Peyer's patch (tissue), 4 donors: ENCODE measurements around the gene NMRK1.

Experiments
- POLR2A ChIP-seq, 2 donors: fragments of 450-650 bp; IDR thresholded peaks; one replicate each; pipeline ENCODE4 v1.5.1; 2017; ENCODE audit warnings: antibody characterized with exemption in 2 of 2, mild to moderate bottlenecking in 2 of 2, moderate library complexity in 2 of 2
- TF ChIP-seq, protein P1 (sequence below), 6 experiments: fragments of 450-650 bp in 4 of 6; fragments of 200-600 bp in 2 of 6; sonication (generic) in 1 of 6; IDR thresholded peaks; one replicate each; pipeline ENCODE4 v1.5.1; 2017 to 2019; ENCODE audit warnings: antibody characterized with exemption in 6 of 6, mild to moderate bottlenecking in 3 of 6, moderate library complexity in 1 of 6

DNA sequence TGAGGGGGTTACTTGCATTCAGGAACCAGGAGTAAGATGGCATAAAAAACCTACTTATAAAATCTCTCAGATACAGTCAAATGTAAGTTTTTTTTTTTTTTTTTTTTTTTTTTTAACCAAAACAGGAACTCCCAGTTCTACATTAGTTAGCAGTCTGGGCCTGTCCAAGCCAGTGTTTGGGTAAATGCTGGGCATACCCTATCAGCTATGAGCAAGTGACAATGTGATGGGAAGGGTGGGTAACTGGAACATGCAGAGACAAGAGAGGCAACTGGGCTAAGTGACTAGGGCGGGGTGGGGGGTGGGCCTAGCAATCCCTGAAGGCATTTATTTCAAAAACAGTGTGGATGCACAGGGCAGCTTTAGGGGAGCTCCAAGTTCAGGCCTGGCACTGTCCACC, 2.3 kb downstream of the NMRK1 start:
- TF ChIP-seq, protein P1, sequence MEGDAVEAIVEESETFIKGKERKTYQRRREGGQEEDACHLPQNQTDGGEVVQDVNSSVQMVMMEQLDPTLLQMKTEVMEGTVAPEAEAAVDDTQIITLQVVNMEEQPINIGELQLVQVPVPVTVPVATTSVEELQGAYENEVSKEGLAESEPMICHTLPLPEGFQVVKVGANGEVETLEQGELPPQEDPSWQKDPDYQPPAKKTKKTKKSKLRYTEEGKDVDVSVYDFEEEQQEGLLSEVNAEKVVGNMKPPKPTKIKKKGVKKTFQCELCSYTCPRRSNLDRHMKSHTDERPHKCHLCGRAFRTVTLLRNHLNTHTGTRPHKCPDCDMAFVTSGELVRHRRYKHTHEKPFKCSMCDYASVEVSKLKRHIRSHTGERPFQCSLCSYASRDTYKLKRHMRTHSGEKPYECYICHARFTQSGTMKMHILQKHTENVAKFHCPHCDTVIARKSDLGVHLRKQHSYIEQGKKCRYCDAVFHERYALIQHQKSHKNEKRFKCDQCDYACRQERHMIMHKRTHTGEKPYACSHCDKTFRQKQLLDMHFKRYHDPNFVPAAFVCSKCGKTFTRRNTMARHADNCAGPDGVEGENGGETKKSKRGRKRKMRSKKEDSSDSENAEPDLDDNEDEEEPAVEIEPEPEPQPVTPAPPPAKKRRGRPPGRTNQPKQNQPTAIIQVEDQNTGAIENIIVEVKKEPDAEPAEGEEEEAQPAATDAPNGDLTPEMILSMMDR (IDR thresholded peaks at IDR 0.05), result no peak
- TF ChIP-seq POLR2A (IDR thresholded peaks at IDR 0.05), result no peak
